Measurements from ENCODE around the gene TUBGCP6.

The TUBGCP6 gene

DNA sequence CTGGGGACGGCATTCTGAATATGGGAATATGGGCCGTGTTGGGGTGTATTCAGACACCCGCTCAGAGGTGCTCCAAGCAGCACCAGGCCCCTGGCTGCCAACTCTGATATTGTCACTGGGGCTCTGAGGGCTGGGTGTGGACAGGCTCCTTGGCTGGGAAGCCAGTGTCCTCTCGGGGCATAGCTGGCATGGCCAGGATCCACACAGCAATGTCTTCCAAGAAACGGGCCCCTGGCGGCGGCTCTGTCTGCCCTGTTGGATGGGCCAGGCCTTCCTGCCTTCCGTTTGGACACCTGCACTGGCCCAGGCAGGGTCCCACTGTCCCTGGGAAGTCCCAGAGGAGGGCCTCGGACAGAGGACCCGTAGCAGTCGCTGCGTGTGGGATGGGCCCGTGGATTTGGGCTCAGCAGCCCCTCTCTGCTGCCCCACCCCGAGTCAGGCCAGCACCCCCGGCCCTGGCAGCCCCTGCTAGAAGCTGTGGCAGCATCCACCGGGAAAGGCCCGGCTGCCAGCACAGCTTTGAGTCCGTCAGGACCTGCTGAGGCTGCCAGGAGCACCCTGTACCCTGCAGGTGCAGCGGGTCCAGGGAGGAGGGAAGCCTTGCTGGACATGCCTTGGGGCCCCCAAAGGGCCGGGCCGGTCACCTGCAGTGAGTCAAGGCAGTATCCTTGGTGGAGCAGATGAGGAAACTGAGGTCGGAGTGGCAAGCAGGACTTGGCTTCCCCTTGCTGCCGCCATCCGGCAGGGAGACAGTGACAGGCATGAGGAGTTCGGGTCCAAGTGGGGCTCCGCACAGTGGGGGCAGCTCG lies 70.2 kb downstream of the TUBGCP6 start:
- DNase-seq (ENCODE audit: low read depth, low spot score), result no peak
- TF ChIP-seq POLR2AphosphoS5 (IDR thresholded peaks at IDR 0.05; ENCODE audit: borderline replicate concordance, low read depth, low read length) (no peak), EZH2 (IDR thresholded peaks at IDR 0.05) (no peak), FOXP2 (optimal IDR thresholded peaks at IDR 0.05; ENCODE audit: control extremely low read depth, extremely low read length, insufficient read depth) (no peak)

DNA sequence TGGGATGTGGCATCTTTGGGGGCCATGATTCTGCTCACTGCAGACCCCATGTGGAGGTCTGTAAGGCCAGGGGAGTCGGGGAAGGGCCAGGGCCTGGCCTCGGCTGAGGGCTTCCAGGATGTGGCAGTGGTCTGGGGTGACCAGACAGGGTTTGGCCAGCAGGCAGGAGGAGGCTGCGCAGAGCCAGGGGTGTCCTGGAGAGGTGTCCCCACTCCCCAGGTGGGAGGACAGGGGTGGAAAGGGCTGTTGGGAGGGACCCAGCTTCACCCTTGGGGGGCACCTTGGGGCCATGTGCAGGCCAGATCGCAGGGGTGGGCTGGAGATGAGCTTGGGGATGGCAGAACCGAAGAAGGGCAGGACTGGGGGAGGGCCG lies 70.9 kb downstream of the TUBGCP6 start:
- DNase-seq (ENCODE audit: low read depth, low spot score), result no peak

More for the DNA sequence above, 70.2 kb downstream of the TUBGCP6 start:
- Histone ChIP-seq H3K36me3 (ENCODE audit: insufficient read depth, low read length) (no peaks in the 10 kb centered on the region; the same call in 1 of the 2 replicates), H3K4me3 (no peak overlapping the region), H3K9me3 (ENCODE audit: low read depth, low read length) (no peaks in the 10 kb centered on the region), H3K27ac (no peak overlapping the region), H3K9ac (ENCODE audit: insufficient read length) (no peak overlapping the region)

DNA sequence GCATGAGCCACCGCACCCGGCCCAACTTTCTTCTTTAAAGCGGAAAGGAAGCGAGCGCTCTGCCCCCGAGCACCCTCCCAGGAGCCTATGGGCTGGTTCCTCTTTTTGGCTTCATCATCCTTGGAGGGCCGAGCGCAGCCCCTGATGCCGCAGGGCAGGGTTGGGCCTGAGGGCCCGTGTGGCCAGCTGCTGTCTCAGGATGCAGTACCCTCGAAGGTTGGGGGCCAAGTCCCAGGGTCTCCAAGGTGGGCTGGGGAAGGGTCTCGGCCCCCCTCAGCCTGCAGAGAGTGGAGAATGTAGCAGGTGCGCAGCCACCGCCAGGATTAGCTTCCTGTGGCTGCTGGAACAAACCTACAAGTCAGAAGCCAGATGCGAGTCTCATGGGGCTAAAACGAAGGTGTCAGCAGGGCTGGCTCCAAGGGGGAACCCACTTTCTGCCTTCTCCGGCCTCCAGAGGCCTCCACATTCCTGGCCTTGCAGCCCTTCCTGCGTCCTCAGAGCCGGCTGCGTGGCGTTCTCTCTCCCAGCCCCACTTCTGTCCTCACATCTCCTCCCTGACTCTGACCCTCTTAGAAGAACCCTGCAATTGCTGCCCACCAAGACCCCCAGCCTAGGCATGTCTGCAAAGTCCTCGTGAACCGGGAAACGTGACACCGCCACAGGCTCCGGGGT lies 71.4 kb downstream of the TUBGCP6 start:
- Histone ChIP-seq H3K9ac (ENCODE audit: insufficient read length) (no peak overlapping the region), H3K9me3 (ENCODE audit: low read depth, low read length) (no peaks in the 10 kb centered on the region), H3K36me3 (ENCODE audit: insufficient read depth, low read length) (no peaks in the 10 kb centered on the region; the same call in 1 of the 2 replicates), H3K4me3 (no peak overlapping the region), H3K27ac (no peak overlapping the region)
- no peak for DNase-seq (ENCODE audit: low read depth, low spot score)
- no peak for TF ChIP-seq POLR2AphosphoS5 (IDR thresholded peaks at IDR 0.05; ENCODE audit: borderline replicate concordance, low read depth, low read length)
- no peak for TF ChIP-seq FOXP2 (optimal IDR thresholded peaks at IDR 0.05; ENCODE audit: control extremely low read depth, extremely low read length, insufficient read depth)
- TF ChIP-seq EZH2 (IDR thresholded peaks at IDR 0.05), result no peak

More for the DNA sequence above, 70.9 kb downstream of the TUBGCP6 start:
- no peak overlapping the region for H3K4me3 ChIP-seq
- no peak overlapping the region for H3K27ac ChIP-seq
- TF ChIP-seq FOXP2 (optimal IDR thresholded peaks at IDR 0.05; ENCODE audit: control extremely low read depth, extremely low read length, insufficient read depth) (no peak), EZH2 (IDR thresholded peaks at IDR 0.05) (no peak), POLR2AphosphoS5 (IDR thresholded peaks at IDR 0.05; ENCODE audit: borderline replicate concordance, low read depth, low read length) (no peak)
- no peaks in the 10 kb centered on the region; the same call in 1 of the 2 replicates for H3K36me3 ChIP-seq (ENCODE audit: insufficient read depth, low read length)
- no peaks in the 10 kb centered on the region for H3K9me3 ChIP-seq (ENCODE audit: low read depth, low read length)
- no peak overlapping the region for H3K9ac ChIP-seq (ENCODE audit: insufficient read length)

DNA sequence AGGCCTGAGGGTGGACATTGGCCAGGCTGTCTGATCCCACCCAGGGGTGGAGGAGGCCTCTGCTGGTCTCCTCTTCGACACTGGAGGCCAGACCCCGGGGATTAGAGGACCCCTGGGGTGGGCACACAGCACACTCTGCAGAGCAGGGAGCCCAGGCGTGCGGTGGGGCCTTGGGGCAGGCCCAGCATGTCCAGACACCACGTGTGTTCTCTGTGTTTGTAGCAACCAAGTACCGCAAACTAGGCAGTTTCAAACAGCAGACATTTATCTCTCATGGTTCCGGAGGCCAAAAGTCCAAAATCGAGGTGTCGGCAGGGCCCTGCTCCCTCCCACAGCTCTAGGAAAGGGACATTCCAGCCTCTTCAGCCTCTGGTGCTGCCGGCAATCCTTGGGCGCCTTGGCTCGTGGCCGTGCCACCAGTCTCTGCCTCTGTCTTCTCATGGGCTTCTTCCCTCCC lies 72.8 kb downstream of the TUBGCP6 start:
- Histone ChIP-seq H3K27ac (peak overlapping the region; percentile 60), H3K36me3 (ENCODE audit: insufficient read depth, low read length) (no peaks in the 10 kb centered on the region; the same call in 1 of the 2 replicates), H3K9ac (ENCODE audit: insufficient read length) (no peak overlapping the region), H3K9me3 (ENCODE audit: low read depth, low read length) (no peaks in the 10 kb centered on the region), H3K4me3 (peak overlapping the region; percentile 82)
- TF ChIP-seq POLR2AphosphoS5 (IDR thresholded peaks at IDR 0.05; ENCODE audit: borderline replicate concordance, low read depth, low read length), result no peak
- TF ChIP-seq FOXP2 (optimal IDR thresholded peaks at IDR 0.05; ENCODE audit: control extremely low read depth, extremely low read length, insufficient read depth), result no peak
- TF ChIP-seq EZH2 (IDR thresholded peaks at IDR 0.05), result no peak
- no peak for DNase-seq (ENCODE audit: low read depth, low spot score)

GRCh38 chr22:50171319-50171964 lies 73.4 kb downstream of the TUBGCP6 start:
- no peak for TF ChIP-seq EZH2 (IDR thresholded peaks at IDR 0.05)
- TF ChIP-seq POLR2AphosphoS5 (IDR thresholded peaks at IDR 0.05; ENCODE audit: borderline replicate concordance, low read depth, low read length), result no peak
- no peak for TF ChIP-seq FOXP2 (optimal IDR thresholded peaks at IDR 0.05; ENCODE audit: control extremely low read depth, extremely low read length, insufficient read depth)
- Histone ChIP-seq H3K27ac (peak overlapping the region; percentile 60), H3K9me3 (ENCODE audit: low read depth, low read length) (no peaks in the 10 kb centered on the region), H3K36me3 (ENCODE audit: insufficient read depth, low read length) (no peaks in the 10 kb centered on the region), H3K4me3 (peak overlapping the region; percentile 82), H3K9ac (ENCODE audit: insufficient read length) (peak overlapping the region; percentile 73)
- no peak for DNase-seq (ENCODE audit: low read depth, low spot score)

DNA sequence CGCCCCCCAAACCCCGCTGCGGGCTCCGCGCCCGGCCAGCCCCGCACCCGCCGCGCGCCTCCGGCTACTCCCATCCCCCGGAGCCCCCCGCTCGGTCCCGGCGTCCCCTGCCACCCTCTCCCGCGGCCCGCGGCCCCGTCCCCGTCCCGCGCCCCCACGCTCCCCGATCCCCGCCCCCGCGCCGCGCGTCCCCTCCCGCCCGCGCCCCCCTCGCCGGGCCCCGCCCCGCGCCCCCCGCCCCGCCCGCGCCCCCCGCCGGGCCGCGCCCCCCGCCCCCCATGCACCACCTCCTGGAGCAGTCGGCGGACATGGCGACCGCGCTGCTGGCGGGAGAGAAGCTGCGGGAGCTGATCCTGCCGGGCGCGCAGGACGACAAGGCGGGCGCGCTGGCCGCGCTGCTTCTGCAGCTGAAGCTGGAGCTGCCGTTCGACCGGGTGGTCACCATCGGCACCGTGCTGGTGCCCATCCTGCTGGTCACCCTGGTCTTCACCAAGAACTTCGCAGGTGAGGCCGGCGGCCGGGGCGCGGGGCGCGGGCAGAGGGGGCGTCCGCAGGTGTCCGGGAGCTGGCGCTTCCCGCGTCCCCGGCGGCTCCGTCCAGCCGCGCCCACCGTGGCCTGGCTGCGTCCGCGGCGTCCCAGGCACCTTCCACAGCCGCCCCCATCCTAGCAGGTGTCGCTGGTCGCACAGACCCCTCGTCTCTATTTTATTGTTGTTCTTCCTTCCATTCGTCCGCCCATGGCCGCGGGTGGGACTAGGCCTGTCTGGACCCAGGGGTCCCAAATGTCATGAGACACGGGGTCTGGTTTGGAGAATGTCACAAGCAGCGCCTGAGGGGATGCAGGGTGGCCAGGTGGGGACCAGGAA lies 74.1 kb downstream of the TUBGCP6 start, which contains the start of gene PANX2:
PANX2 (plus strand) TSS at position 279 of the 866 bp plus-strand sequence; CDS start at position 279, 0 bp downstream.
- no peak for DNase-seq (ENCODE audit: low read depth, low spot score)
- H3K4me3 ChIP-seq, result peak within 1 kb of the TSS; percentile 82
- no peaks in the 10 kb centered on the region for H3K36me3 ChIP-seq (ENCODE audit: insufficient read depth, low read length)
- H3K27ac ChIP-seq, result peak within 1 kb of the TSS; percentile 60; the same call in 1 of the 2 replicates
- H3K9me3 ChIP-seq (ENCODE audit: low read depth, low read length), result no peaks in the 10 kb centered on the region
- TF ChIP-seq FOXP2 (optimal IDR thresholded peaks at IDR 0.05; ENCODE audit: control extremely low read depth, extremely low read length, insufficient read depth) (no peak), POLR2AphosphoS5 (IDR thresholded peaks at IDR 0.05; ENCODE audit: borderline replicate concordance, low read depth, low read length) (peak; percentile 23; the same call in 1 of the 2 replicates), EZH2 (IDR thresholded peaks at IDR 0.05) (no peak)
- H3K9ac ChIP-seq (ENCODE audit: insufficient read length), result peak within 1 kb of the TSS; percentile 73

- no peak for TF ChIP-seq FOXP2 (optimal IDR thresholded peaks at IDR 0.05; ENCODE audit: control extremely low read depth, extremely low read length, insufficient read depth)
- no peak for TF ChIP-seq EZH2 (IDR thresholded peaks at IDR 0.05)
- TF ChIP-seq POLR2AphosphoS5 (IDR thresholded peaks at IDR 0.05; ENCODE audit: borderline replicate concordance, low read depth, low read length), result no peak
- H3K4me3 ChIP-seq, result peak overlapping the region; percentile 69
- no peak overlapping the region for H3K27ac ChIP-seq
- no peaks in the 10 kb centered on the region for H3K36me3 ChIP-seq (ENCODE audit: insufficient read depth, low read length)
- H3K9me3 ChIP-seq (ENCODE audit: low read depth, low read length), result no peaks in the 10 kb centered on the region
- no peak for DNase-seq (ENCODE audit: low read depth, low spot score)
- H3K9ac ChIP-seq (ENCODE audit: insufficient read length), result no peak overlapping the region
Observed at GRCh38 chr22:50169774-50170341, 75.0 kb downstream of the TUBGCP6 start.
